ENCODE measurements around the gene PEX26.

PEX26 gene

DNA sequence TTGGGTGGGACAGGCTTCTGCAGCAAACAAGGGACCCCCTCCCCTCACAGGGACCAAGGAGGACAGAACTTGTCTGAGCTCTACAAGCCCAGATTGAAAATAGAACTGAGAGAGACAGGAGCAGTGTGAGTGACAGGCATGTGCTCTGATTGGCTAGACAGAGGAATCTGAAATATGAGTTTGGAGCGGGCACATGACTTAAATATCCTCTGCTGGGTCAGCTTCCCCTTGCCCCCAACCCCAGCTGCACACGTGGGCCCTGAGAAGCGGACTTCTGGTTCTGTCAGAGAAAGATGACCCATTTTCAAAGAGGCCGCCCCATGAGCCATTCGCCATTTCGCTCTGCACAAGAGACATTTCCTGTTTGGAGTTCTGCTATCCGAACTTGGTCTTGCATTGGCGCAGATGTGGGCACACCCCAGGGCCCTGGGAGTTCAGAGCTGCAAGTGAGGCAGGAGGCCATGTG lies 38.1 kb downstream of the PEX26 start:
- Histone ChIP-seq H3K9me3 (ENCODE audit: insufficient read depth, low read length, severe bottlenecking) (no peaks in the 10 kb centered on the region), H3K4me2 (ENCODE audit: insufficient read depth, low read length) (no peak overlapping the region), H3K36me3 (ENCODE audit: insufficient read depth, low read length) (no peaks in the 10 kb centered on the region), H3K9ac (ENCODE audit: low read depth, low read length) (no peak overlapping the region), H3K4me1 (ENCODE audit: insufficient read depth, low read length) (0 out of 2 replicates have a peak, but pooled peaks cover 1% of the 10 kb centered on the region), H3K4me3 (ENCODE audit: low read depth in 1 of 2, low read length in 2 of 2) (no peak overlapping the region), H3K27ac (ENCODE audit: low read length) (no peak overlapping the region), H3K79me2 (ENCODE audit: insufficient read depth, low read length) (no peaks in the 10 kb centered on the region), H3K27me3 (ENCODE audit: insufficient read depth, low read length, poor library complexity) (peaks cover 3% of the 10 kb centered on the region), H4K20me1 (ENCODE audit: insufficient read depth, low read length) (no peaks in the 10 kb centered on the region), H2AFZ (ENCODE audit: low read depth, low read length) (no peak overlapping the region)
- TF ChIP-seq EZH2 (IDR thresholded peaks at IDR 0.05; ENCODE audit: borderline replicate concordance, low read depth, low read length, severe bottlenecking), result no peak
- TF ChIP-seq, protein P1, sequence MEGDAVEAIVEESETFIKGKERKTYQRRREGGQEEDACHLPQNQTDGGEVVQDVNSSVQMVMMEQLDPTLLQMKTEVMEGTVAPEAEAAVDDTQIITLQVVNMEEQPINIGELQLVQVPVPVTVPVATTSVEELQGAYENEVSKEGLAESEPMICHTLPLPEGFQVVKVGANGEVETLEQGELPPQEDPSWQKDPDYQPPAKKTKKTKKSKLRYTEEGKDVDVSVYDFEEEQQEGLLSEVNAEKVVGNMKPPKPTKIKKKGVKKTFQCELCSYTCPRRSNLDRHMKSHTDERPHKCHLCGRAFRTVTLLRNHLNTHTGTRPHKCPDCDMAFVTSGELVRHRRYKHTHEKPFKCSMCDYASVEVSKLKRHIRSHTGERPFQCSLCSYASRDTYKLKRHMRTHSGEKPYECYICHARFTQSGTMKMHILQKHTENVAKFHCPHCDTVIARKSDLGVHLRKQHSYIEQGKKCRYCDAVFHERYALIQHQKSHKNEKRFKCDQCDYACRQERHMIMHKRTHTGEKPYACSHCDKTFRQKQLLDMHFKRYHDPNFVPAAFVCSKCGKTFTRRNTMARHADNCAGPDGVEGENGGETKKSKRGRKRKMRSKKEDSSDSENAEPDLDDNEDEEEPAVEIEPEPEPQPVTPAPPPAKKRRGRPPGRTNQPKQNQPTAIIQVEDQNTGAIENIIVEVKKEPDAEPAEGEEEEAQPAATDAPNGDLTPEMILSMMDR (IDR thresholded peaks at IDR 0.05; ENCODE audit: borderline replicate concordance, extremely low read depth, low read length, poor library complexity, severe bottlenecking), result no peak
- DNase-seq (no peak), ATAC-seq (ENCODE audit: insufficient read depth, low read depth) (no peak)

- H3K9ac ChIP-seq (ENCODE audit: low read depth, low read length), result no peak overlapping the region
- no peaks in the 10 kb centered on the region for H3K4me1 ChIP-seq (ENCODE audit: insufficient read depth, low read length)
- TF ChIP-seq, protein P1 (IDR thresholded peaks at IDR 0.05; ENCODE audit: borderline replicate concordance, extremely low read depth, low read length, poor library complexity, severe bottlenecking), result no peak
- TF ChIP-seq EZH2 (IDR thresholded peaks at IDR 0.05; ENCODE audit: borderline replicate concordance, low read depth, low read length, severe bottlenecking), result no peak
- no peak overlapping the region for H3K4me2 ChIP-seq (ENCODE audit: insufficient read depth, low read length)
- H3K9me3 ChIP-seq (ENCODE audit: insufficient read depth, low read length, severe bottlenecking), result no peaks in the 10 kb centered on the region
- no peaks in the 10 kb centered on the region for H3K36me3 ChIP-seq (ENCODE audit: insufficient read depth, low read length)
- H3K79me2 ChIP-seq (ENCODE audit: insufficient read depth, low read length), result no peaks in the 10 kb centered on the region
- no peak for ATAC-seq (ENCODE audit: insufficient read depth, low read depth)
- H4K20me1 ChIP-seq (ENCODE audit: insufficient read depth, low read length), result no peaks in the 10 kb centered on the region
- DNase-seq, result no peak
- no peak overlapping the region for H3K27ac ChIP-seq (ENCODE audit: low read length)
- no peak overlapping the region for H3K4me3 ChIP-seq (ENCODE audit: low read depth in 1 of 2, low read length in 2 of 2)
- H3K27me3 ChIP-seq (ENCODE audit: insufficient read depth, low read length, poor library complexity), result no peaks in the 10 kb centered on the region
- no peak overlapping the region for H2AFZ ChIP-seq (ENCODE audit: low read depth, low read length)
Measured at GRCh38 chr22:18116634-18117033, 38.8 kb downstream of the PEX26 start.

- Histone ChIP-seq H3K4me2 (ENCODE audit: insufficient read depth, low read length) (no peak overlapping the region), H2AFZ (ENCODE audit: low read depth, low read length) (no peak overlapping the region), H3K36me3 (ENCODE audit: insufficient read depth, low read length) (no peaks in the 10 kb centered on the region), H4K20me1 (ENCODE audit: insufficient read depth, low read length) (no peaks in the 10 kb centered on the region), H3K79me2 (ENCODE audit: insufficient read depth, low read length) (no peaks in the 10 kb centered on the region), H3K27me3 (ENCODE audit: insufficient read depth, low read length, poor library complexity) (no peaks in the 10 kb centered on the region), H3K4me3 (ENCODE audit: low read depth in 1 of 2, low read length in 2 of 2) (no peak overlapping the region), H3K27ac (ENCODE audit: low read length) (no peak overlapping the region), H3K9ac (ENCODE audit: low read depth, low read length) (no peak overlapping the region), H3K9me3 (ENCODE audit: insufficient read depth, low read length, severe bottlenecking) (no peaks in the 10 kb centered on the region), H3K4me1 (ENCODE audit: insufficient read depth, low read length) (no peaks in the 10 kb centered on the region)
- TF ChIP-seq, protein P1 (IDR thresholded peaks at IDR 0.05; ENCODE audit: borderline replicate concordance, extremely low read depth, low read length, poor library complexity, severe bottlenecking), result no peak
- TF ChIP-seq EZH2 (IDR thresholded peaks at IDR 0.05; ENCODE audit: borderline replicate concordance, low read depth, low read length, severe bottlenecking), result no peak
- no peak for ATAC-seq (ENCODE audit: insufficient read depth, low read depth)
- no peak for DNase-seq
Measured at GRCh38 chr22:18118345-18118915, 40.6 kb downstream of the PEX26 start.

Measured in DND-41 (cell line).